Ovary (tissue), 9 donors: ENCODE measurements around the gene RBM47. TPM values are rescaled to one million over a fixed set of nuclear protein-coding genes. Genes with fewer than 3 reads are reported as not detected.

Experiments used
- DNase-seq, 5 donors: peaks; one replicate each; pipeline ENCODE4 v3.0.0-alpha.2; 2019 to 2020
- H3K27ac ChIP-seq, 2 donors: fragments of 200-600 bp; one replicate each; pipeline versions ENCODE4 v1.5.1 to v1.8.0; 2019 to 2022
- H3K27me3 ChIP-seq: fragments of 200-600 bp; one replicate; pipeline ENCODE4 v1.8.0; 2022
- H3K36me3 ChIP-seq: fragments of 200-600 bp; sonication (generic); one replicate; pipeline ENCODE4 v1.5.1; 2019
- H3K4me1 ChIP-seq: one replicate; pipeline ENCODE4 v1.8.1; 2013; ENCODE audit warnings: mild to moderate bottlenecking, moderate library complexity; ENCODE audit not compliant: insufficient read depth
- H3K4me3 ChIP-seq: fragments of 200-600 bp; sonication (generic); one replicate; pipeline ENCODE4 v1.5.1; 2017
- H3K9me3 ChIP-seq, 2 donors: fragments of 200-600 bp in 1 of 2; sonication (generic) in 1 of 2; one replicate each; pipeline versions ENCODE4 v1.5.1 to v1.8.1; 2013 to 2019; ENCODE audit warnings: mild to moderate bottlenecking in 1 of 2, moderate library complexity in 1 of 2
- EP300 ChIP-seq: sonication (generic); formaldehyde crosslinking; IDR thresholded peaks from one replicate; pipeline ENCODE4 v1.6.1; 2017; ENCODE audit warnings: antibody characterized with exemption
- POLR2A ChIP-seq: fragments of 450-650 bp; IDR thresholded peaks from one replicate; pipeline ENCODE4 v1.6.1; 2017; ENCODE audit warnings: antibody characterized with exemption, mild to moderate bottlenecking, moderate library complexity
- WGBS, 3 donors: extraction: QIAGEN DNeasy Blood & Tissue Kit in 1 of 3; methylation state at CpG; one replicate each; pipeline versions ENCODE4 v1.1.5 to v1.1.7; 2013 to 2017; 5-methylcytosine and 5-hydroxymethylcytosine counted together
- intact Hi-C, 4 donors: fragments of 100-400 bp; cut with DNase I; formaldehyde crosslinking; loops; one replicate each; pipeline versions ENCODE4 v1.11.0 to v1.15.1; 2022 to 2023
- polyA plus RNA-seq, 2 donors: library from polyadenylated mRNA; stranded (reverse); fragments of 200-250 nt in 1 of 2; fragments of 350-450 nt in 1 of 2; fragmentation: Illumina TruSeq in 1 of 2; extraction: RNeasy Lipid Tissue Mini Kit (QIAGEN cat#74804) in 1 of 2; gene quantifications; one replicate each; pipeline ENCODE4 v1.2.3, GENCODE V29; 2013 to 2014
- total RNA-seq, 7 donors: library from RNA; depleted of rRNA in 2 of 7; stranded (reverse); fragments of >200 nt in 2 of 7; fragmentation: NEBNext Ultra II Directional in 3 of 7; extraction: Animal tissue kit (Norgen Biotek cat#: 25700) in 3 of 7; gene quantifications; one replicate each; pipeline versions ENCODE4 v1.1.0 to v1.2.4, GENCODE V29; 2016 to 2023
- TF ChIP-seq, protein P1 (sequence below), 3 donors: fragments of 450-650 bp in 2 of 3; fragments of 200-600 bp in 1 of 3; IDR thresholded peaks; one replicate each; pipeline versions ENCODE4 v1.5.1 to v1.8.0; 2016 to 2022; ENCODE audit warnings: antibody characterized with exemption in 3 of 3, mild to moderate bottlenecking in 1 of 3
- donor health status: DM: no; HTN: no; CAD: no; lungs with moderate emphysema.
- donor health status: DM: no; HTN: no; CAD: no.
- donor health status: Bipolar disorder and iron deficiency.
- donor health status: DM: yes; HTN: yes; CAD: no.
- donor health status: DM: no; HTN: no; CAD: no.
- donor health status: DM: yes; HTN: yes; CAD: no.

RBM47 gene
- total and polyA plus RNA-seq, 9 donors, result 2.7 to 92.8 (median 10.3) TPM

DNA sequence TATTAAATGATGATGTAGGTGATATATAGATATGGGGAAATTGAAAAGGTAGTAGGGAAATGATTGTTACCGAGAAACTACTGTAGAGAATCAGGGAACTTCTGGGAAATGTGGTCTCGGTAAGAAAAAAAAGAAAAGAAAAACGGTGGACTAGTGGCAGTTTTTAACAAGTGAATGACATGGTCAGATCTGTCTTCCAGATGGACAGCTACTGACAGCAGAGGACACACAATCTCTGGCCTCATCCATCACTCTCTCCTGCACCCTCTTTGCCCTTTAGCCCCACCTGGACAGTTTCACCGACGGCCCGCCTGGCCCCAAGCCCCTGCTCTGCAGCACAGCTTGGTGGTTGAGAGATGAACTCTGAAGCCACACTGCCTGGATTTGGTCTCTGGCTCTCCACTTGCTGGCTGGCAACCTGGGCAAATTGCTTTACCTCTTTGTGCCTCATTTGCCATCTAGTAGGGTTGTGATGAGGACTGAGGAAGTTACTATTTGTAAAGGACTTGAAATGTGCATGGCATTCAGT lies 23.4 kb downstream of the RBM47 start:
- intact Hi-C loops, result no loop called here
- no peaks in the 10 kb centered on the region for H3K9me3 ChIP-seq
- no peaks in the 10 kb centered on the region for H3K27me3 ChIP-seq
- no peaks in the 10 kb centered on the region for H3K4me1 ChIP-seq
- no peak overlapping the region for H3K27ac ChIP-seq
- TF ChIP-seq, protein P1, sequence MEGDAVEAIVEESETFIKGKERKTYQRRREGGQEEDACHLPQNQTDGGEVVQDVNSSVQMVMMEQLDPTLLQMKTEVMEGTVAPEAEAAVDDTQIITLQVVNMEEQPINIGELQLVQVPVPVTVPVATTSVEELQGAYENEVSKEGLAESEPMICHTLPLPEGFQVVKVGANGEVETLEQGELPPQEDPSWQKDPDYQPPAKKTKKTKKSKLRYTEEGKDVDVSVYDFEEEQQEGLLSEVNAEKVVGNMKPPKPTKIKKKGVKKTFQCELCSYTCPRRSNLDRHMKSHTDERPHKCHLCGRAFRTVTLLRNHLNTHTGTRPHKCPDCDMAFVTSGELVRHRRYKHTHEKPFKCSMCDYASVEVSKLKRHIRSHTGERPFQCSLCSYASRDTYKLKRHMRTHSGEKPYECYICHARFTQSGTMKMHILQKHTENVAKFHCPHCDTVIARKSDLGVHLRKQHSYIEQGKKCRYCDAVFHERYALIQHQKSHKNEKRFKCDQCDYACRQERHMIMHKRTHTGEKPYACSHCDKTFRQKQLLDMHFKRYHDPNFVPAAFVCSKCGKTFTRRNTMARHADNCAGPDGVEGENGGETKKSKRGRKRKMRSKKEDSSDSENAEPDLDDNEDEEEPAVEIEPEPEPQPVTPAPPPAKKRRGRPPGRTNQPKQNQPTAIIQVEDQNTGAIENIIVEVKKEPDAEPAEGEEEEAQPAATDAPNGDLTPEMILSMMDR (IDR thresholded peaks at IDR 0.05), result no peak
- TF ChIP-seq EP300, result no peak
- TF ChIP-seq POLR2A, result no peak
- no peak overlapping the region for H3K4me3 ChIP-seq
- DNase-seq, result no peak
- H3K36me3 ChIP-seq, result no peaks in the 10 kb centered on the region
- WGBS, 3 donors, result 48 to 59% (median 55%) methylated on average over 6 of the region's 6 CpGs

DNA sequence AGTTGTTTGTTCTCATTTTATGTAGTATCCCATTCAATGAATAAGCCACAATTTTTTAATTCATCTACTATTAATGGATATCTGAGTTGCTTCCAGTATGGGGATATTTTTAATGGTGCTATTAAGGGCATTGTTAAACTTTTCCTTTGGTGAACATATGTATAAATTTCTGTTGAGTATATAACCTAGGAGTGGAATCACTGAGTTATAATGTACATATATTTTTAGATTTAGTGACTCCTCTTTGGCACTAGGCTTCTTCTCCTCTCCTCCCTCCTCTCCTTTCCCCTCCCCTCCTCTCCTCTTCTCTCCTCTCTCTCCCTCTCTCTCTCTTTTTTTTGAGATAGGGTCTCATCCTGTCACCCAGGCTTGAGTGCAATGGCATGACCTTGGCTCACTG lies 26.4 kb downstream of the RBM47 start:
- H3K4me3 ChIP-seq, result no peak overlapping the region
- H3K27me3 ChIP-seq, result no peaks in the 10 kb centered on the region
- TF ChIP-seq EP300 (no peak), POLR2A (no peak)
- TF ChIP-seq, protein P1 (IDR thresholded peaks at IDR 0.05), result no peak
- intact Hi-C loops, result no loop called here
- no peaks in the 10 kb centered on the region for H3K36me3 ChIP-seq
- H3K4me1 ChIP-seq, result no peaks in the 10 kb centered on the region
- H3K27ac ChIP-seq, result no peak overlapping the region
- no peaks in the 10 kb centered on the region for H3K9me3 ChIP-seq
- DNase-seq, result no peak

DNA sequence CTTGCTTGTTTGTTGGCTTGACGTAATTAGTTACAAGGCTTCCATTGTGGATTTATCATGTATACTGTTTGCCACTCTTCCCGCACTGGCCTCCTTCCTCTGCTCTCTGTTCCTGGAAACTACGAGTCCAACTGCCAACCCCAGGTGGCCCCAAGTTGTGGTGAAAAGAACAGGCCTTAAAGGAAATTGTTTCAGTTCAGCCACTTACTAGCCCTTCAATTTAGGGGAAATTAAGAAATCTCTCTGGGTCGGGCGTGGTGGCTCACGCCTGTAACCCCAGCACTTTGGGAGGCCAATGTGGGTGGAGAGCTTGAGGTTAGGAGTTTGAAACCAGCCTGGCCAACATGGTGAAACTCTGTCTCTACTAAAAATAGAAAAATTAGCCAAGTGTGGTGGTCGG lies 28.0 kb downstream of the RBM47 start:
- no peaks in the 10 kb centered on the region for H3K36me3 ChIP-seq
- no peaks in the 10 kb centered on the region for H3K9me3 ChIP-seq
- no peaks in the 10 kb centered on the region for H3K4me1 ChIP-seq
- no peak for DNase-seq
- WGBS, 3 donors, result 90 to 96% (median 93%) methylated on average over 7 of the region's 7 CpGs
- H3K27me3 ChIP-seq, result no peaks in the 10 kb centered on the region
- TF ChIP-seq EP300 (no peak), POLR2A (no peak)
- TF ChIP-seq, protein P1 (IDR thresholded peaks at IDR 0.05), result no peak
- intact Hi-C loops, result no loop called here
- H3K27ac ChIP-seq, result no peak overlapping the region
- no peak overlapping the region for H3K4me3 ChIP-seq

DNA sequence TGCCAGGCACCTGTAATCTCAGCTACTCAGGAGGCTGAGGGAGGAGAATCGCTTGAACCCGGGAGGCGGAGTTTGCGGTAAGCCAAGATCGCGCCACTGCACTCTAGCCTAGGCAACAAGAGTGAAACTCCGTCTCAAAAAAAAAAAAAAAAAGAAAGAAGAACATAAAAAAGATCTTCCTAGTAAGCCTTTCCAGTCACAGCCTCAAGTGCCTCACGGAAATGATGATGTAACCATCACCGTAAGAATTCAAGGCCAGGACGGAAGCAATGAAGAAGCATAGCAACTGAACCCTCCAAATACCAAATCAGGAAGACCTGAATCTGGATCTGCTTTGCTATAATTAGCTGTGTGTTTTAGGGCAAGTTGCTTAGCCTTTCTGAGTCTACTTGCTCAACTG lies 28.8 kb downstream of the RBM47 start:
- no peaks in the 10 kb centered on the region for H3K9me3 ChIP-seq
- no peak overlapping the region for H3K27ac ChIP-seq
- no peaks in the 10 kb centered on the region for H3K36me3 ChIP-seq
- no peaks in the 10 kb centered on the region for H3K4me1 ChIP-seq
- DNase-seq, result no peak
- H3K4me3 ChIP-seq, result no peak overlapping the region
- intact Hi-C loops, result no loop called here
- no peaks in the 10 kb centered on the region for H3K27me3 ChIP-seq
- WGBS, 3 donors, result 94 to 95% (median 94%) methylated on average over 10 of the region's 10 CpGs
- TF ChIP-seq EP300, result no peak
- TF ChIP-seq POLR2A, result no peak
- TF ChIP-seq, protein P1 (IDR thresholded peaks at IDR 0.05), result no peak
